ENCODE measurements around the gene GNMT. TPM values are rescaled to one million over a fixed set of nuclear protein-coding genes. Genes with fewer than 3 reads are reported as not detected.

Gene GNMT
- polyA plus RNA-seq, 3 donors, result 0.17 to 7.8 (median 0.31) TPM

- intact Hi-C loops (cut with micrococcal nuclease), result no loop called here
- WGBS (ENCODE audit: insufficient coverage), result 87% methylated on average over 3 of the region's 3 CpGs
- Histone ChIP-seq H3K4me2 (replicated peaks; ENCODE audit: extremely low read depth, low read length, poor library complexity, severe bottlenecking) (no peak overlapping the region), H3K9me3 (replicated peaks in 1 of 2; ENCODE audit: control insufficient read depth in 1 of 2, insufficient read depth in 1 of 2, low read length in 2 of 2) (no peaks in the 10 kb centered on the region), H3K36me3 (replicated peaks in 1 of 2; ENCODE audit: control insufficient read depth in 1 of 2, insufficient read depth in 2 of 2, low read length in 2 of 2) (peaks cover 21 to 31% of the 10 kb centered on the region in 2 donors), H2AFZ (ENCODE audit: insufficient read depth, low read depth, low read length, poor library complexity, severe bottlenecking) (no peak overlapping the region), H3K9ac (ENCODE audit: insufficient read depth, low read length, poor library complexity, severe bottlenecking) (peak overlapping the region; percentile 17), H3K4me1 (ENCODE audit: control insufficient read depth in 1 of 2, insufficient read depth in 2 of 2, low read length in 2 of 2) (peaks cover 7 to 10% of the 10 kb centered on the region in 2 donors), H3K27me3 (ENCODE audit: control insufficient read depth in 2 of 2, insufficient read depth in 2 of 2, low read length in 2 of 2) (no peaks in the 10 kb centered on the region), H4K20me1 (ENCODE audit: insufficient read depth, low read length) (peaks cover 14% of the 10 kb centered on the region), H3K4me3 (replicated peaks in 1 of 3; ENCODE audit: low read depth in 2 of 3, low read length in 3 of 3) (no peak overlapping the region), H3K27ac (ENCODE audit: low read depth in 1 of 2, low read length in 2 of 2) (peak overlapping the region in 1 of 2 donors; percentile 38), H3K79me2 (ENCODE audit: insufficient read depth, low read length) (peaks cover 12% of the 10 kb centered on the region)
- Mint-ChIP-seq H3K27ac (peak overlapping the region in 1 of 7 donors; percentile 52), H3K4me3 (no peak overlapping the region), H3K9me3 (peaks cover 0 to 1% (median 0%) of the 10 kb centered on the region in 7 donors), H3K4me1 (peaks cover 18% of the 10 kb centered on the region), H3K36me3 (peaks cover 21 to 58% of the 10 kb centered on the region in 2 donors), H3K27me3 (ENCODE audit: low read depth in 3 of 3) (no peaks in the 10 kb centered on the region)
- no peak for DNase-seq
- TF ChIP-seq CTCF (IDR thresholded peaks at IDR 0.05), result no peak
Observed at GRCh38 chr6:42971746-42972327, 11.3 kb downstream of the GNMT start.

- peak overlapping the region in 2 of 7 donors; percentile 43 to 51 for H3K27ac Mint-ChIP-seq
- Histone ChIP-seq H3K9me3 (replicated peaks in 1 of 2; ENCODE audit: control insufficient read depth in 1 of 2, insufficient read depth in 1 of 2, low read length in 2 of 2) (no peaks in the 10 kb centered on the region), H4K20me1 (ENCODE audit: insufficient read depth, low read length) (peaks cover 14% of the 10 kb centered on the region), H3K4me2 (replicated peaks; ENCODE audit: extremely low read depth, low read length, poor library complexity, severe bottlenecking) (no peak overlapping the region), H2AFZ (ENCODE audit: insufficient read depth, low read depth, low read length, poor library complexity, severe bottlenecking) (no peak overlapping the region), H3K4me3 (replicated peaks in 1 of 3; ENCODE audit: low read depth in 2 of 3, low read length in 3 of 3) (no peak overlapping the region), H3K79me2 (ENCODE audit: insufficient read depth, low read length) (peaks cover 31% of the 10 kb centered on the region), H3K27ac (ENCODE audit: low read depth in 1 of 2, low read length in 2 of 2) (no peak overlapping the region), H3K27me3 (ENCODE audit: control insufficient read depth in 2 of 2, insufficient read depth in 2 of 2, low read length in 2 of 2) (no peaks in the 10 kb centered on the region), H3K4me1 (ENCODE audit: control insufficient read depth in 1 of 2, insufficient read depth in 2 of 2, low read length in 2 of 2) (peaks cover 20 to 26% of the 10 kb centered on the region in 2 donors), H3K9ac (ENCODE audit: insufficient read depth, low read length, poor library complexity, severe bottlenecking) (no peak overlapping the region), H3K36me3 (replicated peaks in 1 of 2; ENCODE audit: control insufficient read depth in 1 of 2, insufficient read depth in 2 of 2, low read length in 2 of 2) (peaks cover 8 to 17% of the 10 kb centered on the region in 2 donors)
- H3K36me3 Mint-ChIP-seq, result peaks cover 9 to 37% of the 10 kb centered on the region in 2 donors
- intact Hi-C loops (cut with micrococcal nuclease), result no loop called here
- WGBS (ENCODE audit: insufficient coverage), result no CpG with 5 or more reads among the region's 3 CpGs
- H3K27me3 Mint-ChIP-seq (ENCODE audit: low read depth in 3 of 3), result no peaks in the 10 kb centered on the region
- TF ChIP-seq CTCF (IDR thresholded peaks at IDR 0.05), result no peak
- H3K4me3 Mint-ChIP-seq, result no peak overlapping the region
- DNase-seq, result no peak
- peaks cover 0 to 1% (median 0%) of the 10 kb centered on the region in 7 donors for H3K9me3 Mint-ChIP-seq
- peaks cover 30% of the 10 kb centered on the region for H3K4me1 Mint-ChIP-seq
Observed at GRCh38 chr6:42973926-42974325, 13.4 kb downstream of the GNMT start.
